ENCODE measurements around the gene TBC1D1.

The TBC1D1 gene

DNA sequence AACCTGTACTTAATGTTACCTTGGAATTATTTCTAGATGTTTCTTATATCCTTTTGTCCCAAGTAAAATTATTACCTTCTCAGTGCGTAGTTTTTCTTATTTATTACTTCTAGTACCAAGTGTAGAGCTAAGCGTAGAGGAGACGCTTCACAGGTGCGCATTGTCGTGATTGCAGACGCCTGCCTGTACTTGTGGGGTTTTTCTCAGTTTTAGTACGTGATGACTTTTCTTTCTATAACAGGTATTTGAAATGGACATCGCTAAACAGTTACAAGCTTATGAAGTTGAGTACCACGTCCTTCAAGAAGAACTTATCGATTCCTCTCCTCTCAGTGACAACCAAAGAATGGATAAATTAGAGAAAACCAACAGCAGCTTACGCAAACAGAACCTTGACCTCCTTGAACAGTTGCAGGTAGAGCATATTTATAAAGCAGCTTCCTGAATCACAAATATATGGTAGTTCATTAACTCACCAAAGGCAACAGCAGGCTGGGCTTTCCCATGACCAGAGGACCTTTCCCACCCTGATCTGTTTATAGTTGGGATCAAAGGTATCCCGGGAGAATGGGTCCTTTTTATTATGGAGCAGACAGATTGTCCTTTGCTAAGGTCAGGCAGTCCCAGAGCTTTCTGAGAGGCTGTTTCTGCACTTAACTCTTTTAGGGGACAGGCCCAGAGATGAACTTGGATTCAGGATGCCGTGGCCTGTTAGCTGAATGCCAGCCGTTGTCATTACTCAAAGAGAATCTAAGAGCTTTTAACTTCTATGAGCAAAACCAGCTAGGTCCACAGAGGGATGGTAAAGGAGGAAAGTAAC, 242.2 kb downstream of the TBC1D1 start:
- DNase-seq, result no peak

GRCh38 chr4:38133711-38134480, 243.0 kb downstream of the TBC1D1 start:
- DNase-seq, result no peak

GRCh38 chr4:38135201-38135600, 244.3 kb downstream of the TBC1D1 start:
- no peak for DNase-seq

GRCh38 chr4:38136604-38137003, 245.7 kb downstream of the TBC1D1 start:
- no peak for DNase-seq

DNA sequence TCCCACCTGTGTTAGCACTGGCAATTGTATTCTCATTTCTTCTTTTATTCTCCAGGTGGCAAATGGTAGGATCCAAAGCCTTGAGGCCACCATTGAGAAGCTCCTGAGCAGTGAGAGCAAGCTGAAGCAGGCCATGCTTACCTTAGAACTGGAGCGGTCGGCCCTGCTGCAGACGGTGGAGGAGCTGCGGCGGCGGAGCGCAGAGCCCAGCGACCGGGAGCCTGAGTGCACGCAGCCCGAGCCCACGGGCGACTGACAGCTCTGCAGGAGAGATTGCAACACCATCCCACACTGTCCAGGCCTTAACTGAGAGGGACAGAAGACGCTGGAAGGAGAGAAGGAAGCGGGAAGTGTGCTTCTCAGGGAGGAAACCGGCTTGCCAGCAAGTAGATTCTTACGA, 246.2 kb downstream of the TBC1D1 start:
- no peak for DNase-seq

DNA sequence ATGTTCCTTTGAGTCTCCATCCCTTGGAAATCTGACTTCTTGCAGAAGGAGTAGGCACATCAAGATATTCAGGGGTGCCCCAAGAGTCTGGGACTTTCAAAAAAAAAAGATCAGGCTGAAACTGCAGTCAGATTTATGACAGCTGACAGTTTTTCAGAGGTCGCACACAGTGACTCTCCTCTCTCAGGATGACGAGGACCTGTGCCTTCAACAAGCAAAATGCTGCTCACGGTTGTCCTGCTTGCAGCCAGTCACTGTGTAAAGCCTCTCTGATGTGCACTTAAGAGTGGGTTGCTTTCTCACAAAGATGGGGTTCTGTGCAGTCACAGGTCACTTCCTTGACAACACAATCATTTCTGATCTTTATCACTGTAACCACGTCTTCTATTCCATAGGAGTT, 247.5 kb downstream of the TBC1D1 start:
- DNase-seq, result no peak

DNA sequence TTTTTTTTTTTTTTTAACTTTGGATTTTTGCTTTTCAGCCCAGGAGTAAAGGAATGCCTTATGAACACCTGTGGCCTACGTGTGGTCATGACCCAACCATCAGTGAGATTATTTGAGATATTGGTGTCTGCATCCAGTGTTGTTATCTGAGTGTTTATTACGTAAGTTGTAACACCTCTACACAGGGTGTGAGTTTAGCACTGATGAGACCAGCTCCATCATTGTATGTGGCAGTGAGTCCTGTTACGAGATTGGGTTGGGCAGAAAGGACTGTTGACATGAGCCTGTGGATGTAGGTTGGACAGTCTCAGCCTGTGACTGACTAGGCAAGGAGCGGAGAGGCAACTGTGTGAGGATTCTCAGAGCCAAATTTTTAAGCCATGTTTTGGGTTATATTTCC, 248.3 kb downstream of the TBC1D1 start:
- DNase-seq, result no peak

DNA sequence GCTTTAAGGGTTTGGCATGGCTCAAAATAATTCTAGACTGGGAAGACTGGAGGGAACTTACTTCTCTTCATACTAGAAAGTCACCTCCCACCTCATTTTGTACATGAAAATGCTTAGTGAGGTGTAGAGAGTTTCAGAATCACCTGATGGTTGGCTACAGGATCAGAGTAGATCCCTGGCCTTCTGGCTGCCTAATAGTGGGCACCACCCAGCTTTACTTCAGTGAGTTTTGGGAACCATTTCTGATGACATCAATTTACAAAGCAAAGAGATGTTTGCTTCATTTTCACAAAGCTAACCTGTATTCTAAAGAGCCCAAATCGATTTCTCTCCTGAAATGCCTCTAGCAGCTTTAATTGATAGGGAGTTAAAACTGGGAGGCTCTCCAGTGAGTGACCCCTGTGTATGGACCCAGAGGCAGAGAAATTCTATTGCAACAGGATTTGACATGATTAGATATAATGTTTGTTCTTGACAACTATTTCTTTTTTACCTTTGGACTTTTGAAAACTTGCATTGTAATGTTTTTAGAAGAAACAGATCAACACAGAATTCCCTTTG, 249.8 kb downstream of the TBC1D1 start:
- DNase-seq, result no peak

DNA sequence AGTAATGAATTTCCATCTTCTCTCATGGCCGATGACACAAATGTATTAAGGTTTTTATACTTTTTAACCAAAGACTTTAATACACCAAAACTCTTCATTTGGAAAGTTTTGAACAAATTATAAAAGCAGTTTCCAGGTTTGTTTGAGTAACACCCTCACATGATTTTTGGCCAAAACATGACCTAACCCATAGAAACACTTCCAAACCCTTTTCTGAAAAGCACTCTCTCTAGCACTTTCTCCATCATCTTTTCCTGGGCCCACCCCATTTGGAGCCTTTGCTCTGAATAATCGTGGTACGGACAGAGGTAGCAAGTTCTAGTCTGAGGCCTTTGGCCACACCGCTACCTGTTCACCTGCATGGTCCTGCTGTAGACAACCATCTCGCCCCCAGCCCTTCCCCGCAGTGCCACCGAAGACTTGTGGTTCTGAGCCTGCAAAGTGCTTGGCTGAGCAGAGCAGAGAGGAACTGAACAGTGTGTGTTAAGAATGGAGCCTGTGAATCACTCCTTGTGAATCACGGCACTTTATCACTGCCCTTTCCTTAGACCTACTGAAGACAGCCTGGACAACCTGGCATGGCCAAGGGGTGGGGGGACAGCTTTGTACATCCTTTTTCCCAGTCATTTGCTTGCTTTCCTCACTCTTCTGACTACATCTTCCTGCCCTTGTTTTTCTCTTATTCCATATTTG, 251.1 kb downstream of the TBC1D1 start:
- no peak for DNase-seq

DNA sequence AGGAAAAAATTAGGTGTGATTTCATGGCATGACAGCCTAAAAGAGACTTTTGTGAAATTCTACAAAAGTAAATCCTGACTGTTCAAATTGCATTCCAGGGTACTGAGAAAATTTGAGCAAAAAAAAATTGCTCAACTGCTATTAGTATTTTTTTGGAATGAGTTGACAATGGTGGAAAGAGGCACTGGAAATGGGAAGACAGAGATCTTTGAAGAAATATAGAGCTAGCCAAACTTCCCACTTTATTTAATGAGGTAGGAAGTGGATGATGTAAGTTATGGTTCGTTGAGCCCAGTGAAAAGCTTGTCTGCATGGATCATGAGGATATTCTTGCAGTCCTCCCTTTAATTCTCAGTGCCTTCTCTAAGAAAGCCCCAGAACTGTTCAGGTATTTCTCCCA, 253.1 kb downstream of the TBC1D1 start:
- DNase-seq, result no peak

GRCh38 chr4:38145033-38145678, 254.3 kb downstream of the TBC1D1 start:
- DNase-seq, result no peak

- no peak for DNase-seq
Observed at GRCh38 chr4:38145741-38146140, 254.9 kb downstream of the TBC1D1 start.

DNA sequence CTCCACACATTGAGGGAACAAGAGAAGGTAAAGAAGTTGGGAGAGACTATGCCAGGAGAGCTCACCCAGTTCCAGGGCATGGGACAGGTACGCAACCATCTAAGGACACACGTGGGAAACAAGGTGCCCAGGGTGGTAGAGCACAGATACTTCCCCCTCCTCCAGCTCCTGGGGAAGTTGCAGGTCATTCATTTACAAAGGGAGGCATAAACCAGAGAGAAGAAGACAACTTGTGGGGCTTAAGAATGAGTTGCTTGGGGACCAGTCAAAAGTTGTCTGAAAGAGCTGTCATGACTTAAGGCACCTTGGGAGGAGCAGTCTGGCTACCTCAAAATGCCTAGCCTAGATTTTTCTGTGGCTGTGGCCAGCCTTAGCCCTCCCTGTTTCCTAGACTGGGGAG, 255.5 kb downstream of the TBC1D1 start:
- no peak for DNase-seq

- no peak for DNase-seq
Observed at GRCh38 chr4:38149472-38149996, 258.6 kb downstream of the TBC1D1 start.

GRCh38 chr4:38149997-38150671, 259.2 kb downstream of the TBC1D1 start:
- no peak for DNase-seq

GRCh38 chr4:38150766-38151165, 259.9 kb downstream of the TBC1D1 start:
- no peak for DNase-seq

DNA sequence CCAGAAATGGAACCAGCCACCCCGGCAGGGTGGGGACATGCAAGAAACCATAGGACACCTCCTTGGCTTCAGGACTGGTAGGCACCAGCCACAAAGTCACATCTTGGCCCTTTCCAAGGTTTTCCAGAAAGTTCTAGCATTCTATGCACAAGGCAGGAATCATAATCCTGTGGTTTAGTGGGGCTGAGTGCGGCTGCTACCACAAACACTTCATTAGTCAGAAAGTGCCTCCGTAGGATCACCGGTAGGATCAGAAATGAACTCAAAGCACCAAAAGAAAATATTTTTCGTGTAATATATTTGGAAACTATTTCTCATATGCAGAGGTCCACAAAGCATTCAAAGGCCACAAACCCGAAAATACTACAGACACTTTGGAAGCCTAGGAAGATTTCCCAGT, 261.0 kb downstream of the TBC1D1 start:
- no peak for DNase-seq

DNA sequence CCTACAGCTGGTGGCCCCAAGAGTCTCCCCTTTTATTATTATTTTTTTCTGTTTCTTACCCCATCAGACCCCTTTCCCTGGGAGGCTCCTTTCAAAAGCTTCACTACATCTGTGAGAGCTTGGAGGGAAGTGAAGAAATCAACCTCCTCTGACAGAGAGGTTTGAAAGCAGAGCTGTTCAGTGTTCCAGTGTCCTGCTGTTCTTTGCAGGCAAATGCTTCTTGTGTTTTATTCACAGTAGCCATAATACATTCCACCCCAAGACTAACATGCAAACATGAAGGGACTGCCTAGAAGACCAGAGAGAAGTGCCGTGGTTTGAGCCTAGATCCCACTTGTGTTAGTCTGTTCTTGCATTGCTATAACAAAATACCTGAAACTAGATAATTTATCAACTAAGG, 261.4 kb downstream of the TBC1D1 start:
- DNase-seq, result no peak

- DNase-seq, result no peak
Observed at GRCh38 chr4:38152721-38153386, 262.0 kb downstream of the TBC1D1 start.

DNA sequence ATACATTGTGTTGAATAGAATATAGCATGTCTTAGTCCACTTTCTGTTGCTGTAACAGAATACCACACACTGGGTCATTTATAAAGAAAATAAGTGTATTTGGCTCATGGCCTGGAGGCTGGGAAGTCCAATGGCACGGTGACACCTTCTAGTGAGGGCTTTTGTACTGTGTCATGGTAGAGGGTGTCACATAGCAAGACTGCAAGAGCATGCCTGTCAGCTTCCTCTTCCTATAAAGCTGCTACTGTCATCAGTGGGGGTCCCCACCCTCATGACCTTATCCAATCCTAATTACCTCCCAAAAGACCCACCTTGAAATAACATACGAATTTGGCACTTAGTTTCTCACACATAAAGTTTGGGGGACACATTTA, 262.5 kb downstream of the TBC1D1 start:
- no peak for DNase-seq

DNA sequence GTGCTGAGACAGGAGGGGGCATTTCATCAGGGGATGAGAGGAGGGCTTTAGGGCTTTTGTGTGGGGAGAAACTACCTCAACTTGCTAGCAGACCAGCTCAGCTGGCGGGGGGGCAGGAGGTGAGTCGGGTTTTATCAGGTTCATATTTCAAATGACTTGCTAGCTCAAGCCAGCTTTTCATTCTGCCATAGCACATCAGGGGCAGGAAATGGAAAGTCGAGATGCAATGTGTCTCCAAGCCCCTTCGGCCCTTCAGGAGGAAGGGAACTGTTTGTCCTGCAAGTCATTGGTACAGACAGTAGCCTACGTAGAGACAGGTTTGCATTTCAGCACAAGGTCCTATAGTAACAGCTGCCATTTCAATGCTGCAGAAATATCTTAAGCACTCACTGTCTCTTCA, 263.4 kb downstream of the TBC1D1 start:
- DNase-seq, result no peak

Measured in effector CD8-positive, alpha-beta T cell (primary cell).